Skeletal muscle tissue (tissue), 4 donors: ENCODE data around the gene TFF1. TPM values are rescaled to one million over a fixed set of nuclear protein-coding genes. Genes with fewer than 3 reads are reported as not detected.

Experiments used
- H3K27ac ChIP-seq: one replicate; pipeline ENCODE4 v1.7.0; 2013; ENCODE audit warnings: mild to moderate bottlenecking, low read depth, low read length, inconsistent platforms
- H3K27me3 ChIP-seq, 3 donors: one replicate each; pipeline ENCODE4 v1.7.0; 2013; ENCODE audit warnings: low read length in 3 of 3; ENCODE audit not compliant: control insufficient read depth in 3 of 3, insufficient read depth in 3 of 3
- H3K36me3 ChIP-seq, 3 donors: one replicate each; pipeline ENCODE4 v1.7.0; 2013; ENCODE audit warnings: low read length in 3 of 3; ENCODE audit not compliant: control insufficient read depth in 3 of 3, insufficient read depth in 3 of 3
- H3K4me1 ChIP-seq, 3 donors: one replicate each; pipeline ENCODE4 v1.7.0; 2013; ENCODE audit warnings: low read length in 3 of 3, mild to moderate bottlenecking in 3 of 3; ENCODE audit not compliant: control insufficient read depth in 3 of 3, insufficient read depth in 3 of 3
- H3K4me3 ChIP-seq, 3 donors: one replicate each; pipeline ENCODE4 v1.7.0; 2013; ENCODE audit warnings: low read length in 3 of 3
- H3K9ac ChIP-seq, 3 donors: one replicate each; pipeline ENCODE4 v1.7.0; 2013; ENCODE audit warnings: low read length in 3 of 3, mild to moderate bottlenecking in 3 of 3, moderate library complexity in 2 of 3, low read depth in 1 of 3
- H3K9me3 ChIP-seq, 3 donors: one replicate each; pipeline ENCODE4 v1.7.0; 2013; ENCODE audit warnings: low read length in 3 of 3; ENCODE audit not compliant: control insufficient read depth in 3 of 3
- total RNA-seq: library from RNA; depleted of rRNA; stranded (reverse); fragments of >200 nt; gene quantifications from one replicate; pipeline ENCODE4 v1.2.3, GENCODE V29; 2014
- donor health status: Osteomylitis.

The TFF1 gene
- not detected for total RNA-seq

DNA sequence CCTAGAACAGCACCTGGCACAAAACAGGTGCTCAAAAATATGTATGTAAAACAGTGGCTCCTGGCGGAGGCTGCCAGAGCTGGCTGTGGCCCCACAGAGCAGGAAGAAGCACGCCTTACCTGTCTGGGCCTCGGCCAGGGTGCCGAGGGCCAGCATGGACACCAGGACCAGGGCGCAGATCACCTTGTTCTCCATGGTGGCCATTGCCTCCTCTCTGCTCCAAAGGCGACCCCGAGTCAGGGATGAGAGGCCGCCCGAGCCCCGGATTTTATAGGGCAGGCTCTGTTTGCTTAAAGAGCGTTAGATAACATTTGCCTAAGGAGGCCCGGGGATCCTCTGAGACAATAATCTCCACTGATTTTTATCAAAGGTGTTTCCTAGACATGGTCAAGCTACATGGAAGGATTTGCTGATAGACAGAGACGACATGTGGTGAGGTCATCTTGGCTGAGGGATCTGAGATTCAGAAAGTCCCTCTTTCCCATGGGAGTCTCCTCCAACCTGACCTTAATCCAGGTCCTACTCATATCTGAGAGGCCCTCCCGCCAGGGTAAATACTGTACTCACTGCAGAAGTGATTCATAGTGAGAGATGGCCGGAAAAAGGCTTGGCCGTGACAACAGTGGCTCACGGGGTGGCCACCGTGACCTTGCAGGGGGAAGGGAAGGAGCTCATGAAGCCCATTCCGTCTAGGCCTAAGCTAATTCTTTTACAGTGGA lies at the start of gene TFF1:
Gene TFF1 (minus strand): TSS at position 244 of the 719 bp plus-strand sequence. CDS start 40 bp downstream, at position 204.
- peaks cover 31 to 56% (median 40%) of the 10 kb centered on the region in 3 donors for H3K27me3 ChIP-seq

DNA sequence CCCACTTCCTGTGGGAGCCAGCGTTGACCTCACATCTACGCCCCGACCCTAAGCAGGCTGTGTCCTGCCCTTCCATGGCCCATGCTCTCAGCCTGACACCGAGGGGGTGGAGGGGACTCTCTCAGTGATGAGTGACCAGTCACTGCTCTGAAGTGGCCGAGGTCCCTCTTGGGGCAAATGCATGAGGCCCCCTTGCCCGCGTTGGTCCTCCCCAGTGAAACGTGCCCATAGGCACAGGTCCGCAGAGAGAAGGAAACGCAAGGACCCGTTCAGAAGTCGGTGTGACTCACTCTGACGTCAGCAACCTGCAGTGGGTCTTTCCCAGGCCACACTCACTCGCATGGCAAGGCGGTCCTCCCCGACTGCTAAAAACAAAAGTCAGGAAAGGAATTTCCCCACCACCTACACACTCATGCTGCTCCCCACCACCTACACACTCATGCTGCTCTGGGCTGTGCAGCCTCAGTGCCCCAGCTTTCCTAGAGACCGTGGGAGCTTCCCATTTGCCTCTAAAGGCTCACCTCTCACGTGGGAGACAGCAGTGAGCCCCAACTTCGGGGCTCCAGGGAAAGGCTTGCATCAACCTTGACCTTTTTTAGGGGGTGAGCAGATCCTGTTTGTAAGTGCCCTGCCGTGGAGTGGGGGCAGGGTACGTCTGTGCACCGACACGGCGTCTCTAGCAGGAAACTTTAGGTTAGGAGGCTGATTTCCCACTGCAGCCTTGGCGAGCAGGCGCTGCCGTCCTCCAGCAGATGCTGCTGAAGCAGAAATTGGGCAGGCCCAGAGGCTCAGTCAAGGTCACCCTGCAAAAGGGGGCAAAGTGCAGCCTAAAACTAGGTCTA lies 48.8 kb upstream of the TFF1 start:
- H3K27ac ChIP-seq, result no peak overlapping the region
- H3K27me3 ChIP-seq, result peaks cover 18 to 26% (median 23%) of the 10 kb centered on the region in 3 donors
- peaks cover 9 to 15% (median 11%) of the 10 kb centered on the region in 3 donors for H3K4me1 ChIP-seq
- no peak overlapping the region for H3K4me3 ChIP-seq
- peak overlapping the region in 1 of 3 donors; percentile 62 for H3K9ac ChIP-seq
- no peaks in the 10 kb centered on the region for H3K36me3 ChIP-seq
- no peaks in the 10 kb centered on the region for H3K9me3 ChIP-seq

More for the DNA sequence above, at the start of gene TFF1:
- no peak within 1 kb of the TSS for H3K9ac ChIP-seq
- no peak within 1 kb of the TSS for H3K4me3 ChIP-seq
- no peaks in the 10 kb centered on the region for H3K9me3 ChIP-seq
- no peaks in the 10 kb centered on the region for H3K36me3 ChIP-seq
- H3K4me1 ChIP-seq, result no peaks in the 10 kb centered on the region
- H3K27ac ChIP-seq, result no peak within 1 kb of the TSS

DNA sequence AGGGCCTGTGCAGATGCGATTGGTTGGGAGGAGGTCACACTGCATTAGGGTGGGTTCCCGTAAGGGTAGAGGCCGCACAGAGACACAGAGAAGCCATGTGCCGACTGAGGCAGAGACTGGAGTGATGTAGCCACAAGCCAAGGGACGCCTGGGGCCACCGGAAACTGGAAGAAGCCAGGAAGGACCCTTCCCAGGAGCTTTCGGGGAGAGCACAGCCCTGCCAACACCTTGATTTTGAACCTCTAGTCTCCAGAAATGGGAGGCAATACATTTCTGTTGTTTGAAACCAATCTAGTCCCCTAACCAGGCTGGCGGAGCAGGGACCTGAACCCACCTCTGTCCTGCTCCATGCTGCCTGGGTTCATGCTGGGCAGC lies 48.2 kb upstream of the TFF1 start:
- no peak overlapping the region for H3K27ac ChIP-seq
- no peaks in the 10 kb centered on the region for H3K36me3 ChIP-seq
- H3K9me3 ChIP-seq, result no peaks in the 10 kb centered on the region
- no peak overlapping the region for H3K9ac ChIP-seq
- H3K4me1 ChIP-seq, result peaks cover 9 to 15% (median 11%) of the 10 kb centered on the region in 3 donors
- no peak overlapping the region for H3K4me3 ChIP-seq
- peaks cover 18 to 31% (median 26%) of the 10 kb centered on the region in 3 donors for H3K27me3 ChIP-seq

DNA sequence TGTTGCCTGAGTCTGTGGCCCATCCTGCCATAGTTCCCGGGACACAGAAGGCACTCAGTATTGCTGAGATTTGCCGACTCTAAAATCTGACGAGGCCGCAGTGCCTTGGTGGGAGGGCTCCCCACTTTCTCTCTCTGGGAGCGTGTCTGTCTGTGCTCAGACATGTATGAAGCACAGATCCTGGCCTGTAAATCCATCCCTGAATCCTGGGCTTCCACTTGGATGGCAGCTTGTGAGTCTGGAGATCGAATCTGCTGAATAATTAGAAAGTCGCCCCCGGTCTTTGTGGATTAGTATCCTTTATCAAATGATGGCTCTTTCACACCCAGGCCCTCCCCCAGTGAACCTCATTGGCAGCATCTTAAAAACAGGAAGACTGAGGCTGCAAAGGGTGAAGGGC lies 47.7 kb upstream of the TFF1 start:
- Histone ChIP-seq H3K27ac (no peak overlapping the region), H3K9ac (no peak overlapping the region), H3K9me3 (no peaks in the 10 kb centered on the region), H3K27me3 (peaks cover 18 to 36% (median 28%) of the 10 kb centered on the region in 3 donors), H3K4me3 (no peak overlapping the region), H3K4me1 (peaks cover 9 to 15% (median 11%) of the 10 kb centered on the region in 3 donors), H3K36me3 (no peaks in the 10 kb centered on the region)

DNA sequence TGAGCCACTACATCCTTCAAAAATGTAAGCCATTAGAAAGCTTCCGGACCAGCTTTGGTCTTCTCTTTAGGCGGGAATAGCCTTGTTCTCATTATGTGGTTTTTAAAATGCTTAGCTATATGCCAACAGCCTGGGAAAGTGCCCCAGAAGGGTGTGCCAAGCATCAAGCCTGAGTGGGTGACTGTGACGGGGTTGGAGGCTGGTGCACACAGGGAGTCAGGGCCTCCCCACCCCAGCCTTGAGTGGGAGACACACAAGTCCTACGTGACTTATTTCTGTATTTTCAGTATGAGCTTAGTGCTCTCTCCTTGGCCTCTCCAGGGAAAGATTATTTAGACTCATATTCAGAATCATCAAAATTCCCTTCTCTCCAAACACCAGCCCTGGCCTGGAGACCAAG lies 47.2 kb upstream of the TFF1 start:
- Histone ChIP-seq H3K4me1 (peaks cover 9 to 15% (median 11%) of the 10 kb centered on the region in 3 donors), H3K27ac (no peak overlapping the region), H3K27me3 (peaks cover 18 to 37% (median 28%) of the 10 kb centered on the region in 3 donors), H3K9me3 (no peaks in the 10 kb centered on the region), H3K36me3 (no peaks in the 10 kb centered on the region), H3K9ac (no peak overlapping the region), H3K4me3 (no peak overlapping the region)

DNA sequence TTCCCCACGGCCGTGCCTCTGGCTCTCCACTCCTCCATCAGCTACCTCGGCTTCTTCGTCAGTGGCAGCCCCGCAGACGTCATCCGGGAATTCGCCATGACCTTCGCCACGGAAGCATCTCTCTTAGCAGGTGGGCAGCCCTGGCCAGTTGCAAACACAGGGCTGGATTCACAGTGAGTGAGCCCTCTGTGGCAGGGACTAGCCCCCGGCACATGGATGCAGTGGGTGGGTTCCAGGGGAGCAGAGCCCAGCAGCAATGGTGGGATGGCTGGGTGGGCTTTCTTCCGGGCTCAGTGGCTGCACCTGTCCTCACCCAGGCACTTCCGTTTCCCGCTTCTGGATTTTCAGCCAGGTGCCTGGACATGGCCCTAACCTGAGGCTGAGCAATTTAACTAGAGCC lies 46.8 kb upstream of the TFF1 start:
- Histone ChIP-seq H3K27me3 (peaks cover 18 to 33% (median 28%) of the 10 kb centered on the region in 3 donors), H3K36me3 (no peaks in the 10 kb centered on the region), H3K4me1 (peaks cover 9 to 15% (median 11%) of the 10 kb centered on the region in 3 donors), H3K9ac (no peak overlapping the region), H3K27ac (no peak overlapping the region), H3K9me3 (no peaks in the 10 kb centered on the region), H3K4me3 (no peak overlapping the region)

DNA sequence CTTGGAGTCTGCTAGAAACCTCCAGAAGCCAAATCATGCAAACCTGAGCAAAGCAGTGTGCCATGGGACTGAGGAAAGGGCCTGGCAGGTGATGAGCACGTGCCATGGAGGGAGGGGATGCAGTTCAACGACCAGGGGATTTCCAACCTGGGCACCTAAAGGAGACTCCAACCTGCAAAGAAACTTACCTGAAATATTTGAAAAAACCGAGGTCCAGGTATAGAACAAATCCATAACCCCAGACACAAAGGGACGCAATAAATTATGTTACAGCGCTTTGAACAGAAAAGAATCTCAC lies 46.2 kb upstream of the TFF1 start:
- Histone ChIP-seq H3K27ac (no peak overlapping the region), H3K4me1 (peaks cover 9 to 15% (median 11%) of the 10 kb centered on the region in 3 donors), H3K9ac (no peak overlapping the region), H3K4me3 (no peak overlapping the region), H3K27me3 (peaks cover 18 to 33% (median 30%) of the 10 kb centered on the region in 3 donors), H3K9me3 (no peaks in the 10 kb centered on the region), H3K36me3 (no peaks in the 10 kb centered on the region)

DNA sequence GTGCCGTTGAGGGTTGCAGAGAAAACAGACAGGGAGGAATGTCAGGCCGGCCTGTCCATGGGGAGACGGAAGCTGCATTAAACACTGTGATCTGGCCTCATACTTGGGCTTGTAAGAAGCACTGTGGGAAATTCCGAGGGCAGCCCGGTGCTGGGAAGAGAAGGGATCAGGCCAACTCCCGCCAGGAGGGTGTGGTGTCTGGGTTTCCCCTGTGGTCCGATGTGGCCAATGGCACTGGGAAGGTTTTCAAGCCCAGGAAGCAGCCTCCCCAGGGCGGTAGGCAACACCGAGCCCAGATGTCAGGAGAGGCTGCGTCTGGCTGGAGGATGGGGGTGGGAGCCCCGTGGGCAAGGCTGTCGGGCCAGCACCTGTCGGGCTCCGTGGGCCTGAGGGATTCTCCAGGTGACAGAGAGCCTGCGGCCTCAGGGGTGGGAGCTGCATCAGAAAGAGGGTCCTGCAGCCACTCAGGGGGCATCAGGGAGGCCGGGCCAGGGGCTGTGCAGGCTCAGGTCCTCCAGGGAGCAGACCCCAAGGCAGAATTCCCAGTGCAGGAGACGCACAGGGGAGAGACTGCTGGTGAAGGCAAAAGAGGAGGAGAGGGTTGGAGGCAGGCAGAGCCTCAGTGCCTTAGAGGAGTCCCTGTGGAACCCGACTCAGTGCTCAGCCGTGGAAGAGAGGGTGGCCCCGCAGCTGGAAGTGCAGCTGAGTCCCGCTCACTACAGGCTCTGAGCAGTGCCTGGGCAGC lies 45.7 kb upstream of the TFF1 start:
- no peak overlapping the region for H3K27ac ChIP-seq
- H3K36me3 ChIP-seq, result no peaks in the 10 kb centered on the region
- H3K4me1 ChIP-seq, result peaks cover 9 to 15% (median 11%) of the 10 kb centered on the region in 3 donors
- H3K4me3 ChIP-seq, result no peak overlapping the region
- no peak overlapping the region for H3K9ac ChIP-seq
- no peaks in the 10 kb centered on the region for H3K9me3 ChIP-seq
- peaks cover 18 to 38% (median 32%) of the 10 kb centered on the region in 3 donors for H3K27me3 ChIP-seq

DNA sequence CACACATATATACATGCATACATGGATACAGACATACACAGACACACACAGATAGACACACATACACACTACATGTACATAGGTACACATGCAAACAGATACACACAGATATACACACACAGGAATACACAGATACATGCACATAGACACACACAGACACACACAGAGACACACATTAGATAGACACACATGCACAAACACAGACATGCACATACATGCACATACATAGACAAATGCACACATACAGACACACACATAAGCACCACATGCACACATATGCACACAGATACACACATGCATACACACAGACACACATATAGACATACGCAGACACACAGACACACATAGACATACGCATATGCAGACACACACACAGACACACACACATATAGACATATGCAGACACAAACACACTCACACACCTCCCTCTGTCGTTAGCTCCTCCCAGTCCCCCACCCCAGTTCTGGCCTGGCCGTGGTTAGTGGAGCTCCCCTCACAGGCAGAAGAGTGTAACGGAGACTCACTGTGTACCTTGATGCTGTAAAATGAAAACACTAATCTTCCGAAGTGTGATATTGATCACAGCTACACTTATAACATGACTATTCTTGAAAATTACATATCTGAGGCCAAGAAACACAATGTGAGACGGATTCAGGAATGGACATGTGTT lies 45.0 kb upstream of the TFF1 start:
- Histone ChIP-seq H3K27me3 (peaks cover 21 to 40% (median 32%) of the 10 kb centered on the region in 3 donors), H3K4me1 (peaks cover 9 to 15% (median 11%) of the 10 kb centered on the region in 3 donors)

More for the DNA sequence above, 45.0 kb upstream of the TFF1 start:
- H3K4me3 ChIP-seq, result no peak overlapping the region
- H3K36me3 ChIP-seq, result no peaks in the 10 kb centered on the region
- H3K9ac ChIP-seq, result no peak overlapping the region
- no peaks in the 10 kb centered on the region for H3K9me3 ChIP-seq
- no peak overlapping the region for H3K27ac ChIP-seq
